Measurements from ENCODE around the gene BOK.
"Not testable (repeated sequence)": the region's sequence is repeated elsewhere in the genome, so short reads cannot be mapped to it uniquely, and the experiment has no call there.

BOK gene

GRCh38 chr2:241558532-241559322 is at the start of gene BOK:
Gene BOK, plus strand, starts transcription at chr2:241558745. Its CDS starts 739 bp downstream, at chr2:241559484.
- DNase-seq (ENCODE audit: low read depth) = no peak

- no peak for DNase-seq (ENCODE audit: low read depth)
These were observed 49.3 kb upstream of the BOK start for GRCh38 chr2:241509155-241509784.

- DNase-seq (ENCODE audit: low read depth) = no peak
These were observed 47.3 kb upstream of the BOK start for GRCh38 chr2:241511091-241511741.

GRCh38 chr2:241514553-241514952 is 44.0 kb upstream of the BOK start:
- DNase-seq (ENCODE audit: low read depth) = no peak

GRCh38 chr2:241514986-241515737 is 43.4 kb upstream of the BOK start:
- DNase-seq (ENCODE audit: low read depth) = no peak

- no peak for DNase-seq (ENCODE audit: low read depth)
These were observed 42.0 kb upstream of the BOK start for GRCh38 chr2:241516520-241516965.

GRCh38 chr2:241517297-241517696 is 41.2 kb upstream of the BOK start:
- no peak for DNase-seq (ENCODE audit: low read depth)

GRCh38 chr2:241519669-241520068 is 38.9 kb upstream of the BOK start:
- DNase-seq (ENCODE audit: low read depth) = no peak

GRCh38 chr2:241522477-241522876 is 36.1 kb upstream of the BOK start:
- DNase-seq (ENCODE audit: low read depth) = no peak

GRCh38 chr2:241525818-241526780 is 32.4 kb upstream of the BOK start:
- DNase-seq (ENCODE audit: low read depth) = not testable (repeated sequence)

GRCh38 chr2:241530571-241530970 is 28.0 kb upstream of the BOK start:
- no peak for DNase-seq (ENCODE audit: low read depth)

GRCh38 chr2:241531161-241531722 is 27.3 kb upstream of the BOK start:
- no peak for DNase-seq (ENCODE audit: low read depth)

- no peak for DNase-seq (ENCODE audit: low read depth)
These were observed 26.4 kb upstream of the BOK start for GRCh38 chr2:241532168-241532567.

GRCh38 chr2:241532733-241533601 is 25.6 kb upstream of the BOK start:
- DNase-seq (ENCODE audit: low read depth) = no peak

GRCh38 chr2:241534293-241534692 is 24.3 kb upstream of the BOK start:
- no peak for DNase-seq (ENCODE audit: low read depth)

GRCh38 chr2:241534701-241535375 is 23.7 kb upstream of the BOK start:
- DNase-seq (ENCODE audit: low read depth) = no peak

GRCh38 chr2:241535871-241536655 is 22.5 kb upstream of the BOK start:
- no peak for DNase-seq (ENCODE audit: low read depth)

GRCh38 chr2:241538838-241539615 is 19.5 kb upstream of the BOK start:
- DNase-seq (ENCODE audit: low read depth) = no peak
